ENCODE results near the gene LHX1. TPM values are rescaled to one million over a fixed set of nuclear protein-coding genes. Genes with fewer than 3 reads are reported as not detected.

Gene LHX1
- total RNA-seq, 2 experiments from 2014 or later = 0.17 TPM; not detected in 1

- ChIA-PET POLR2A (interaction anchor here (0.6 kb wide), 1 partner anchor 680 kb away, joined by 3 read pairs; no protein-coding TSS in a partner anchor), CTCF (no interaction called here)
- intact Hi-C loops (cut with micrococcal nuclease) = no loop called here
- Mint-ChIP-seq H3K9me3 (no peaks in the 10 kb centered on the region), H3K27ac (no peak overlapping the region), H3K27me3 (peaks cover 70% of the 10 kb centered on the region), H3K36me3 (no peaks in the 10 kb centered on the region), H3K4me1 (ENCODE audit: low read depth) (peaks cover 26% of the 10 kb centered on the region), H3K4me3 (no peak overlapping the region)
- peak; percentile 4 for DNase-seq
These were observed 8.6 kb upstream of the LHX1 start for GRCh38 chr17:36928471-36929345.

- Mint-ChIP-seq H3K27me3 (peaks cover 76% of the 10 kb centered on the region), H3K27ac (no peak overlapping the region), H3K4me3 (no peak overlapping the region), H3K36me3 (no peaks in the 10 kb centered on the region), H3K4me1 (ENCODE audit: low read depth) (peaks cover 35% of the 10 kb centered on the region), H3K9me3 (no peaks in the 10 kb centered on the region)
- intact Hi-C loops (cut with micrococcal nuclease) = loop anchor here (5.0 kb wide), 1 partner anchor 123 kb away; no protein-coding TSS in a partner anchor
- POLR2A ChIA-PET = no interaction called here
- CTCF ChIA-PET = no interaction called here
- DNase-seq = no peak
These were observed 7.3 kb upstream of the LHX1 start for GRCh38 chr17:36929851-36930582.

- H3K4me1 Mint-ChIP-seq (ENCODE audit: low read depth) = peaks cover 40% of the 10 kb centered on the region
- H3K36me3 Mint-ChIP-seq = no peaks in the 10 kb centered on the region
- no peaks in the 10 kb centered on the region for H3K9me3 Mint-ChIP-seq
- ChIA-PET CTCF (no interaction called here), POLR2A (no interaction called here)
- H3K27me3 Mint-ChIP-seq = peaks cover 78% of the 10 kb centered on the region
- H3K4me3 Mint-ChIP-seq = no peak overlapping the region
- no peak overlapping the region for H3K27ac Mint-ChIP-seq
- intact Hi-C loops (cut with micrococcal nuclease) = loop anchor here (5.0 kb wide), 1 partner anchor 123 kb away; no protein-coding TSS in a partner anchor
- no peak for DNase-seq
These were observed 6.7 kb upstream of the LHX1 start for GRCh38 chr17:36930583-36930900.

- Mint-ChIP-seq H3K9me3 (no peaks in the 10 kb centered on the region), H3K36me3 (no peaks in the 10 kb centered on the region), H3K27me3 (peaks cover 83% of the 10 kb centered on the region), H3K4me1 (ENCODE audit: low read depth) (peaks cover 46% of the 10 kb centered on the region), H3K4me3 (no peak overlapping the region), H3K27ac (no peak overlapping the region)
- ChIA-PET CTCF (no interaction called here), POLR2A (no interaction called here)
- intact Hi-C loops (cut with micrococcal nuclease) = loop anchor here (5.0 kb wide), 1 partner anchor 124 kb away; no protein-coding TSS in a partner anchor
- no peak for DNase-seq
These were observed 6.1 kb upstream of the LHX1 start for GRCh38 chr17:36931096-36931696.

- H3K4me3 Mint-ChIP-seq = peak overlapping the region; percentile 21
- no peak overlapping the region for H3K27ac Mint-ChIP-seq
- H3K36me3 Mint-ChIP-seq = no peaks in the 10 kb centered on the region
These were observed 5.4 kb upstream of the LHX1 start for GRCh38 chr17:36931697-36932382.

GRCh38 chr17:36932383-36932693 is 4.9 kb upstream of the LHX1 start:
- Mint-ChIP-seq H3K9me3 (no peaks in the 10 kb centered on the region), H3K4me3 (peak overlapping the region; percentile 21), H3K36me3 (no peaks in the 10 kb centered on the region), H3K4me1 (ENCODE audit: low read depth) (peaks cover 56% of the 10 kb centered on the region), H3K27me3 (peaks cover 90% of the 10 kb centered on the region), H3K27ac (no peak overlapping the region)
- intact Hi-C loops (cut with micrococcal nuclease) = loop anchor here (5.0 kb wide), 1 partner anchor 125 kb away; no protein-coding TSS in a partner anchor
- CTCF ChIA-PET = no interaction called here
- no peak for DNase-seq
- POLR2A ChIA-PET = no interaction called here

More at GRCh38 chr17:36931697-36932382, 5.4 kb upstream of the LHX1 start:
- ChIA-PET POLR2A (no interaction called here), CTCF (no interaction called here)
- H3K9me3 Mint-ChIP-seq = no peaks in the 10 kb centered on the region
- no peak for DNase-seq
- peaks cover 87% of the 10 kb centered on the region for H3K27me3 Mint-ChIP-seq
- intact Hi-C loops (cut with micrococcal nuclease) = loop anchor here (5.0 kb wide), 1 partner anchor 125 kb away; no protein-coding TSS in a partner anchor
- peaks cover 51% of the 10 kb centered on the region for H3K4me1 Mint-ChIP-seq (ENCODE audit: low read depth)

GRCh38 chr17:36932694-36933511 is 4.4 kb upstream of the LHX1 start:
- no peak for DNase-seq
- POLR2A ChIA-PET = interaction anchor here (0.6 to 0.9 kb wide), 2 partner anchors 9 to 12 kb away, joined by 3 to 4 read pairs; no protein-coding TSS in a partner anchor
- Mint-ChIP-seq H3K4me3 (no peak overlapping the region), H3K36me3 (no peaks in the 10 kb centered on the region), H3K9me3 (no peaks in the 10 kb centered on the region), H3K27me3 (peaks cover 90% of the 10 kb centered on the region), H3K27ac (no peak overlapping the region), H3K4me1 (ENCODE audit: low read depth) (peaks cover 60% of the 10 kb centered on the region)
- CTCF ChIA-PET = no interaction called here
- intact Hi-C loops (cut with micrococcal nuclease) = loop anchor here (5.0 kb wide), 1 partner anchor 126 kb away; no protein-coding TSS in a partner anchor

GRCh38 chr17:36933512-36934143 is 3.6 kb upstream of the LHX1 start:
- H3K4me3 Mint-ChIP-seq = peak overlapping the region; percentile 47
- CTCF ChIA-PET = interaction anchor here (0.7 kb wide), 1 partner anchor 15 kb away, joined by 3 read pairs; the partner anchor contains the start of gene AATF
- H3K9me3 Mint-ChIP-seq = no peaks in the 10 kb centered on the region
- intact Hi-C loops (cut with micrococcal nuclease) = loop anchor here (5.0 kb wide), 1 partner anchor 126 kb away; no protein-coding TSS in a partner anchor
- peaks cover 63% of the 10 kb centered on the region for H3K4me1 Mint-ChIP-seq (ENCODE audit: low read depth)
- DNase-seq = no peak
- no peaks in the 10 kb centered on the region for H3K36me3 Mint-ChIP-seq
- POLR2A ChIA-PET = interaction anchor here (0.6 to 0.9 kb wide), 2 partner anchors 8 to 13 kb away, joined by 3 to 4 read pairs; no protein-coding TSS in a partner anchor
- peaks cover 91% of the 10 kb centered on the region for H3K27me3 Mint-ChIP-seq
- H3K27ac Mint-ChIP-seq = no peak overlapping the region

- Mint-ChIP-seq H3K27ac (no peak overlapping the region), H3K4me3 (peak overlapping the region; percentile 37), H3K4me1 (ENCODE audit: low read depth) (peaks cover 66% of the 10 kb centered on the region), H3K9me3 (no peaks in the 10 kb centered on the region), H3K36me3 (no peaks in the 10 kb centered on the region), H3K27me3 (peaks cover 91% of the 10 kb centered on the region)
- intact Hi-C loops (cut with micrococcal nuclease) = loop anchor here (5.0 kb wide), 1 partner anchor 127 kb away; no protein-coding TSS in a partner anchor
- CTCF ChIA-PET = interaction anchor here (0.7 kb wide), 1 partner anchor 14 kb away, joined by 3 read pairs; the partner anchor contains the start of gene AATF
- peak; percentile 8 for DNase-seq
- POLR2A ChIA-PET = interaction anchor here (0.9 kb wide), 1 partner anchor 8 kb away, joined by 4 read pairs; no protein-coding TSS in a partner anchor
These were observed 3.1 kb upstream of the LHX1 start for GRCh38 chr17:36934144-36934691.

GRCh38 chr17:36934692-36935630 is 2.3 kb upstream of the LHX1 start:
- Mint-ChIP-seq H3K27ac (no peak overlapping the region), H3K9me3 (no peaks in the 10 kb centered on the region), H3K27me3 (peaks cover 90% of the 10 kb centered on the region), H3K36me3 (peaks cover 2% of the 10 kb centered on the region), H3K4me3 (peak overlapping the region; percentile 5), H3K4me1 (ENCODE audit: low read depth) (peaks cover 72% of the 10 kb centered on the region)
- ChIA-PET CTCF (no interaction called here), POLR2A (no interaction called here)
- no peak for DNase-seq
- intact Hi-C loops (cut with micrococcal nuclease) = loop anchor here (5.0 kb wide), 1 partner anchor 128 kb away; no protein-coding TSS in a partner anchor

Data from activated CD4-positive, alpha-beta memory T cell treated with anti-CD3 and anti-CD28 coated beads for 36 hours (primary cell).